PC-3 (cell line): ENCODE measurements around the gene VDR.
"Not testable (repeated sequence)": the region's sequence is repeated elsewhere in the genome, so short reads cannot be mapped to it uniquely, and the experiment has no call there.

Source experiments
- EZH2 ChIP-seq: fragments of 300-600 bp; sonication (generic); IDR thresholded peaks from one replicate; pipeline ENCODE4 v1.6.1; 2017; ENCODE audit warnings: antibody characterized with exemption, mild to moderate bottlenecking, low read length; ENCODE audit not compliant: unreplicated experiment
- EZH2phosphoT487 ChIP-seq: fragments of 300-600 bp; sonication (generic); IDR thresholded peaks from 2 replicates; pipeline ENCODE4 v1.6.1; 2018; ENCODE audit warnings: mild to moderate bottlenecking, antibody characterized with exemption, low read length, borderline replicate concordance
- TF ChIP-seq, protein P1 (sequence below): fragments of 300-600 bp; sonication (generic); conservative IDR thresholded peaks from 2 replicates; pipeline ENCODE4 v1.5.1; 2017; ENCODE audit warnings: antibody characterized with exemption, low read depth, mild to moderate bottlenecking, low read length

DNA sequence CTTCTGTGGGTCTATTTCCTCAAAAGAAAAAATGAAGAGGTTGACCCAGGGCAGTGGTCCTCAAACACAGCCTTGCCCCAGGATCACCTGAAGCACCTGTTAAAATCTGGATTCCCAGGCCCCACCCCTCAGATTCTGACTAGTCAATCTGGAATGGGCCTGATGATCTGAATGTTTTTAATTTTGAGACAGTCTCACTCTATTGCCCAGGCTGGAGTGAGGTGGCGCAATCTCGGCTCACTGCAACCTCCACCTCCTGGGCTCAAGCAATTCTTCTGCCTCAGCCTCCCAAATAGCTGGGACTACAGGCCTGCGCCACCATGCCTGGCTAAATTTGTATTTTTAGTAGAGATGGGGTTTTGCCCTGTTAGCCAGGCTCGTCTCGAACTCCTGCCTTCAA, 89.3 kb downstream of the VDR start:
- TF ChIP-seq, protein P1, sequence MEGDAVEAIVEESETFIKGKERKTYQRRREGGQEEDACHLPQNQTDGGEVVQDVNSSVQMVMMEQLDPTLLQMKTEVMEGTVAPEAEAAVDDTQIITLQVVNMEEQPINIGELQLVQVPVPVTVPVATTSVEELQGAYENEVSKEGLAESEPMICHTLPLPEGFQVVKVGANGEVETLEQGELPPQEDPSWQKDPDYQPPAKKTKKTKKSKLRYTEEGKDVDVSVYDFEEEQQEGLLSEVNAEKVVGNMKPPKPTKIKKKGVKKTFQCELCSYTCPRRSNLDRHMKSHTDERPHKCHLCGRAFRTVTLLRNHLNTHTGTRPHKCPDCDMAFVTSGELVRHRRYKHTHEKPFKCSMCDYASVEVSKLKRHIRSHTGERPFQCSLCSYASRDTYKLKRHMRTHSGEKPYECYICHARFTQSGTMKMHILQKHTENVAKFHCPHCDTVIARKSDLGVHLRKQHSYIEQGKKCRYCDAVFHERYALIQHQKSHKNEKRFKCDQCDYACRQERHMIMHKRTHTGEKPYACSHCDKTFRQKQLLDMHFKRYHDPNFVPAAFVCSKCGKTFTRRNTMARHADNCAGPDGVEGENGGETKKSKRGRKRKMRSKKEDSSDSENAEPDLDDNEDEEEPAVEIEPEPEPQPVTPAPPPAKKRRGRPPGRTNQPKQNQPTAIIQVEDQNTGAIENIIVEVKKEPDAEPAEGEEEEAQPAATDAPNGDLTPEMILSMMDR, result not testable (repeated sequence)
- not testable (repeated sequence) for TF ChIP-seq EZH2phosphoT487, EZH2
